Choroid plexus epithelial cell (primary cell): Measurements from ENCODE around the gene AGXT.

Source experiments
- DNase-seq: peaks from one replicate; pipeline ENCODE4 v3.0.0-alpha.2; 2010; ENCODE audit warnings: low read depth
- H3K4me3 ChIP-seq: 2 replicates; pipeline ENCODE4 v1.5.1; 2011; ENCODE audit warnings: low read depth, mild to moderate bottlenecking, control low read depth, low read length, moderate library complexity
- CTCF ChIP-seq: conservative IDR thresholded peaks from 2 replicates; pipeline ENCODE4 v1.5.1; 2011; ENCODE audit warnings: low read depth, mild to moderate bottlenecking, control low read depth, inconsistent platforms, low read length, moderate library complexity

Gene AGXT

GRCh38 chr2:240852671-240853314 is 15.8 kb upstream of the AGXT start:
- H3K4me3 ChIP-seq: no peak overlapping the region
- no peak for DNase-seq
- TF ChIP-seq CTCF: no peak

GRCh38 chr2:240855670-240856069 is 13.0 kb upstream of the AGXT start:
- H3K4me3 ChIP-seq: no peak overlapping the region
- DNase-seq: no peak
- no peak for TF ChIP-seq CTCF

- no peak overlapping the region for H3K4me3 ChIP-seq
- TF ChIP-seq CTCF: peak; percentile 18
- DNase-seq: no peak
Measured at GRCh38 chr2:240856151-240856980, 12.3 kb upstream of the AGXT start.

GRCh38 chr2:240857039-240858008 is 11.3 kb upstream of the AGXT start:
- DNase-seq: no peak
- TF ChIP-seq CTCF: no peak
- no peak overlapping the region for H3K4me3 ChIP-seq

- no peak for DNase-seq
- no peak overlapping the region for H3K4me3 ChIP-seq
- no peak for TF ChIP-seq CTCF
Measured at GRCh38 chr2:240858321-240858720, 10.3 kb upstream of the AGXT start.

- TF ChIP-seq CTCF: no peak
Measured at GRCh38 chr2:240858871-240859270, 9.8 kb upstream of the AGXT start.

More at GRCh38 chr2:240858871-240859270, 9.8 kb upstream of the AGXT start:
- H3K4me3 ChIP-seq: no peak overlapping the region
- no peak for DNase-seq
